H1 (cell line): ENCODE results near the gene TEAD2.
"Not testable (repeated sequence)": the region's sequence is repeated elsewhere in the genome, so short reads cannot be mapped to it uniquely, and the experiment has no call there.

Experiments used
- EZH2 ChIP-seq: fragments of 200-600 bp; sonication (generic); IDR thresholded peaks from 2 replicates; pipeline ENCODE4 v1.7.1; 2012; ENCODE audit warnings: low read depth, mild to moderate bottlenecking, moderate library complexity, low read length, inconsistent platforms; ENCODE audit not compliant: severe bottlenecking
- MAFK ChIP-seq: IDR thresholded peaks from 2 replicates; pipeline ENCODE4 v1.6.1; 2012; ENCODE audit warnings: low read depth, mild to moderate bottlenecking, improper control_type of control experiment, low read length
- POLR2A ChIP-seq, 2 experiments: IDR thresholded peaks; 1 replicate in 1 of 2; 2 replicates in 1 of 2; pipeline ENCODE4 v1.6.1; 2011; ENCODE audit warnings: low read depth in 2 of 2, low read length in 2 of 2, mild to moderate bottlenecking in 2 of 2; ENCODE audit errors: control extremely low read depth in 1 of 2
- POLR2AphosphoS5 ChIP-seq: IDR thresholded peaks from 2 replicates; pipeline ENCODE4 v1.6.1; 2011; ENCODE audit warnings: low read depth, low read length
- RAD21 ChIP-seq, 2 experiments: IDR thresholded peaks in 1 of 2; conservative IDR thresholded peaks in 1 of 2; 2 replicates each; pipeline ENCODE4 v1.6.1; 2011; ENCODE audit warnings: low read depth in 2 of 2, low read length in 2 of 2, improper control_type of control experiment in 1 of 2, inconsistent platforms in 1 of 2, mild to moderate bottlenecking in 1 of 2, moderate library complexity in 1 of 2
- RFX5 ChIP-seq: IDR thresholded peaks from 2 replicates; pipeline ENCODE4 v1.6.1; 2011; ENCODE audit warnings: low read depth, low read length, improper control_type of control experiment, borderline replicate concordance
- TF ChIP-seq, protein P1 (sequence below), 3 experiments: IDR thresholded peaks; 1 replicate in 2 of 3; 2 replicates in 1 of 3; pipeline versions ENCODE4 v1.5.1 to v1.6.1; 2011; ENCODE audit warnings: low read length in 3 of 3, mild to moderate bottlenecking in 3 of 3, inconsistent platforms in 2 of 3, low read depth in 1 of 3, moderate library complexity in 1 of 3; ENCODE audit not compliant: insufficient read depth in 1 of 3; ENCODE audit errors: control extremely low read depth in 1 of 3

DNA sequence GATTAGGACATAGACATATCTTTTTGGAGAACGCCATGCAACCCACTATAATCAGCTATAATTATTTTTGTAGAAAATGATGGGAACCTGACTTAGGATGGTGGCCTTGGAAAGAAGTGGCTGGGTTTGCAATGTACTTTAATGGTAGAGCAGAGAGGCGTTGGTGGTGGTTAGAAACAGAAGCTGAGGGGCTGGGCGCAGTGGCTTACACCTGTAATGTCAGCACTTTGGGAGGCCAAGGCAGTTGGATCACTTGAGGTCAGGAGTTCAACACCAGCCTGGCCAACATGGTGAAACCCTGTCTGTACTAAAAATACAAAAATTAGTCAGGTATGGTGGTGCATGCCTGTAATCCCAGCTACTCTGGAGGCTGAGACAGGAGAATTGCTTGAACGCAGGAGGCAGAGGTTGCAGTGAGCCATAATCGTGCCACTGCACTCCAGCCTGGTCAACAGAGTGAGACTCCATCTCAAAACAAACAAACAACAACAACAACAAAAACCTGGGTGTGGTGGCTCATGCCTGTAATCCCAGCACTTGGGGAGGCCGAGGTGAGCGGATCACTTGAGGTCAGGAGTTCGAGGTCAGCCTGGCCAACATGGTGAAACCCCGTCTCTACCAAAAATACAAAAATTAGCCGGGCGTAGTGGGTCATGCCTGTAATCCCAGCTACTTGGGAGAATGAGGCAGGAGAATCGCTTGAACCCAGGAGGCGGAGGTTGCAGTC is 29.4 kb downstream of the TEAD2 start:
- TF ChIP-seq EZH2; RAD21 (IDR thresholded peaks at IDR 0.05 in 1 of 2, conservative IDR thresholded peaks at IDR 0.05 in 1 of 2; ENCODE audit: low read depth in 2 of 2, low read length in 2 of 2); RFX5; POLR2AphosphoS5; MAFK; POLR2A (IDR thresholded peaks at IDR 0.05; ENCODE audit: control extremely low read depth in 1 of 2, low read depth in 2 of 2, low read length in 2 of 2): not testable (repeated sequence)
- TF ChIP-seq, protein P1, sequence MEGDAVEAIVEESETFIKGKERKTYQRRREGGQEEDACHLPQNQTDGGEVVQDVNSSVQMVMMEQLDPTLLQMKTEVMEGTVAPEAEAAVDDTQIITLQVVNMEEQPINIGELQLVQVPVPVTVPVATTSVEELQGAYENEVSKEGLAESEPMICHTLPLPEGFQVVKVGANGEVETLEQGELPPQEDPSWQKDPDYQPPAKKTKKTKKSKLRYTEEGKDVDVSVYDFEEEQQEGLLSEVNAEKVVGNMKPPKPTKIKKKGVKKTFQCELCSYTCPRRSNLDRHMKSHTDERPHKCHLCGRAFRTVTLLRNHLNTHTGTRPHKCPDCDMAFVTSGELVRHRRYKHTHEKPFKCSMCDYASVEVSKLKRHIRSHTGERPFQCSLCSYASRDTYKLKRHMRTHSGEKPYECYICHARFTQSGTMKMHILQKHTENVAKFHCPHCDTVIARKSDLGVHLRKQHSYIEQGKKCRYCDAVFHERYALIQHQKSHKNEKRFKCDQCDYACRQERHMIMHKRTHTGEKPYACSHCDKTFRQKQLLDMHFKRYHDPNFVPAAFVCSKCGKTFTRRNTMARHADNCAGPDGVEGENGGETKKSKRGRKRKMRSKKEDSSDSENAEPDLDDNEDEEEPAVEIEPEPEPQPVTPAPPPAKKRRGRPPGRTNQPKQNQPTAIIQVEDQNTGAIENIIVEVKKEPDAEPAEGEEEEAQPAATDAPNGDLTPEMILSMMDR (IDR thresholded peaks at IDR 0.05; ENCODE audit: control extremely low read depth in 1 of 3, insufficient read depth in 1 of 3, low read depth in 1 of 3, low read length in 3 of 3): not testable (repeated sequence)
